AG08396 (cell line): Measurements from ENCODE around the gene SLC35F2.
A peak's percentile ranks its signal among the peaks of the same experiment; 100 is the strongest.
"Not testable (repeated sequence)": the region's sequence is repeated elsewhere in the genome, so short reads cannot be mapped to it uniquely, and the experiment has no call there.

Experiments used
- DNase-seq: peaks from one replicate; pipeline ENCODE4 v3.0.0; 2012; ENCODE audit warnings: low spot score, mixed read lengths

SLC35F2 gene

GRCh38 chr11:107789767-107790166 lies 68.8 kb downstream of the SLC35F2 start:
- DNase-seq: no peak

- DNase-seq: no peak
Measured at GRCh38 chr11:107787733-107788132, 70.9 kb downstream of the SLC35F2 start.

GRCh38 chr11:107785401-107785800 lies 73.2 kb downstream of the SLC35F2 start:
- DNase-seq: no peak

GRCh38 chr11:107783121-107783520 lies 75.5 kb downstream of the SLC35F2 start:
- no peak for DNase-seq

GRCh38 chr11:107780775-107781174 lies 77.8 kb downstream of the SLC35F2 start:
- no peak for DNase-seq

GRCh38 chr11:107780136-107780535 lies 78.5 kb downstream of the SLC35F2 start:
- no peak for DNase-seq

- no peak for DNase-seq
Measured at GRCh38 chr11:107778839-107779517, 79.6 kb downstream of the SLC35F2 start.

- no peak for DNase-seq
Measured at GRCh38 chr11:107777110-107777509, 81.5 kb downstream of the SLC35F2 start.

- DNase-seq: no peak
Measured at GRCh38 chr11:107776062-107776461, 82.5 kb downstream of the SLC35F2 start.

- DNase-seq: no peak
Measured at GRCh38 chr11:107770551-107770951, 88.0 kb downstream of the SLC35F2 start.

- no peak for DNase-seq
Measured at GRCh38 chr11:107769189-107769588, 89.4 kb downstream of the SLC35F2 start.

- DNase-seq: not testable (repeated sequence)
Measured at GRCh38 chr11:107758719-107759355, 99.8 kb downstream of the SLC35F2 start.

- no peak for DNase-seq
Measured at GRCh38 chr11:107757661-107758060, 100.9 kb downstream of the SLC35F2 start.

- DNase-seq: no peak
Measured at GRCh38 chr11:107756553-107756952, 102.0 kb downstream of the SLC35F2 start.

- DNase-seq: no peak
Measured at GRCh38 chr11:107752949-107753822, 105.4 kb downstream of the SLC35F2 start.

- no peak for DNase-seq
Measured at GRCh38 chr11:107752508-107752907, 106.1 kb downstream of the SLC35F2 start.

- DNase-seq: no peak
Measured at GRCh38 chr11:107751082-107751481, 107.5 kb downstream of the SLC35F2 start.

- DNase-seq: no peak
Measured at GRCh38 chr11:107750313-107750712, 108.3 kb downstream of the SLC35F2 start.

- no peak for DNase-seq
Measured at GRCh38 chr11:107747622-107748021, 111.0 kb downstream of the SLC35F2 start.

- DNase-seq: no peak
Measured at GRCh38 chr11:107744736-107745135, 113.9 kb downstream of the SLC35F2 start.

- DNase-seq: no peak
Measured at GRCh38 chr11:107743191-107743590, 115.4 kb downstream of the SLC35F2 start.

- peak; percentile 12 for DNase-seq
Measured at GRCh38 chr11:107741044-107741823, 117.4 kb downstream of the SLC35F2 start.
